GM23248 (cell line): ENCODE measurements around the gene HMGB4. TPM values are rescaled to one million over a fixed set of nuclear protein-coding genes. Genes with fewer than 3 reads are reported as not detected.

Source experiments
- DNase-seq: peaks from one replicate; pipeline ENCODE4 v3.0.0-alpha.2; 2015
- H2AFZ ChIP-seq: fragments of 200-600 bp; sonication (generic); 2 replicates; pipeline ENCODE4 v1.6.1; 2016; ENCODE audit warnings: antibody characterized with exemption
- H3F3A ChIP-seq: fragments of 200-600 bp; sonication (generic); 2 replicates; pipeline ENCODE4 v1.6.1; 2016; ENCODE audit warnings: mild to moderate bottlenecking, antibody characterized with exemption, mixed run types; ENCODE audit not compliant: insufficient read depth
- H3K27ac ChIP-seq: fragments of 200-600 bp; sonication (generic); 2 replicates; pipeline ENCODE4 v1.5.1; 2016; ENCODE audit warnings: mild to moderate bottlenecking
- H3K27me3 ChIP-seq: fragments of 200-600 bp; sonication (generic); replicated peaks from 2 replicates; pipeline ENCODE4 v1.6.1; 2016; ENCODE audit warnings: mild to moderate bottlenecking; ENCODE audit not compliant: insufficient read depth
- H3K36me3 ChIP-seq: fragments of 200-600 bp; sonication (generic); 2 replicates; pipeline ENCODE4 v1.6.1; 2016; ENCODE audit warnings: low read depth, mild to moderate bottlenecking
- H3K4me1 ChIP-seq: fragments of 200-600 bp; sonication (generic); 2 replicates; pipeline ENCODE4 v1.6.1; 2016; ENCODE audit warnings: mild to moderate bottlenecking; ENCODE audit not compliant: insufficient read depth
- H3K4me2 ChIP-seq: fragments of 200-600 bp; sonication (generic); one replicate; pipeline ENCODE4 v1.6.1; 2016; ENCODE audit warnings: mild to moderate bottlenecking; ENCODE audit not compliant: unreplicated experiment
- H3K4me3 ChIP-seq: fragments of 200-600 bp; sonication (generic); 2 replicates; pipeline ENCODE4 v1.5.1; 2016; ENCODE audit warnings: mild to moderate bottlenecking
- H3K79me2 ChIP-seq: fragments of 200-600 bp; sonication (generic); 2 replicates; pipeline ENCODE4 v1.6.1; 2016; ENCODE audit warnings: mild to moderate bottlenecking; ENCODE audit not compliant: insufficient read depth
- H3K9ac ChIP-seq: fragments of 200-600 bp; sonication (generic); 2 replicates; pipeline ENCODE4 v1.6.1; 2016; ENCODE audit warnings: mild to moderate bottlenecking
- H3K9me2 ChIP-seq: fragments of 200-600 bp; sonication (generic); 2 replicates; pipeline ENCODE4 v1.6.1; 2016; ENCODE audit warnings: mixed run types, mild to moderate bottlenecking, moderate library complexity; ENCODE audit not compliant: insufficient read depth
- H3K9me3 ChIP-seq: fragments of 200-600 bp; sonication (generic); one replicate; pipeline ENCODE4 v1.6.1; 2017; ENCODE audit warnings: low read depth
- H4K20me1 ChIP-seq: fragments of 200-600 bp; sonication (generic); 2 replicates; pipeline ENCODE4 v1.6.0; 2016; ENCODE audit not compliant: insufficient read depth
- EZH2 ChIP-seq: fragments of 200-600 bp; sonication (generic); IDR thresholded peaks from 2 replicates; pipeline ENCODE4 v1.6.1; 2018; ENCODE audit warnings: antibody characterized with exemption, mild to moderate bottlenecking; ENCODE audit not compliant: insufficient read depth, poor library complexity, severe bottlenecking
- EZH2phosphoT487 ChIP-seq: fragments of 200-600 bp; sonication (generic); IDR thresholded peaks from 2 replicates; pipeline ENCODE4 v1.6.1; 2018; ENCODE audit warnings: antibody characterized with exemption, moderate library complexity, mild to moderate bottlenecking, low read depth; ENCODE audit not compliant: insufficient read depth
- WGBS, 2 experiments: methylation state at CpG; one replicate each; pipeline ENCODE4 v1.1.6; 2015 to 2017; ENCODE audit warnings: low lambda C conversion rate in 2 of 2, low coverage in 1 of 2; ENCODE audit errors: missing lambda C conversion rate in 2 of 2; 5-methylcytosine and 5-hydroxymethylcytosine counted together
- in situ Hi-C: fragments of 300-500 bp; cut with MboI; formaldehyde crosslinking; loops from 2 replicates; pipeline ENCODE4 v1.15.0; 2020
- polyA plus RNA-seq: library from polyadenylated mRNA; unstranded; fragments of >200 nt; fragmentation: Nextera tagmentation; extraction: Ambion mirVana; gene quantifications from 2 replicates; pipeline ENCODE4 v1.2.1, GENCODE V29; 2016
- total RNA-seq: library from RNA; depleted of rRNA; stranded (reverse); fragments of >200 nt; shearing (Covaris generic); gene quantifications from 2 replicates; pipeline ENCODE4 v1.2.3, GENCODE V29; 2014

Gene HMGB4
- total and polyA plus RNA-seq, 2 experiments from 2014 or later: not detected

DNA sequence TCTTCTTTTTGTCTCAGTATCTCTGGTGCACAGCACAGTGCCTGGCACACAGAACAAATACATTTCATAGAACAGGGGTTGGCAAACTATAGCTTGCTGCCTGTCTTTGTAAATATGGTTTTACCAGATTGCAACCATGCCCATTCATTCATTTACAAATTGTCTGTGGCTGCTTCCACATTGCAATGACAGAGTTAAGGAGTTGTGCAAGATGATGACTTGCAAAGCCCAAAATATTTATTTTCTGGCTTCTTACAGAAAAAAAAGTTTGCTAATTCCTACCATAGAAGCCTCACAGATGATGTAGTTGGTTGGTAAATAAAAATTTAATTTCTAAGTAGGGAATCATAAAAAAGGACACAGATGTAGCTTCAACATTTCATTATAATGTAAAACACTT is 11.2 kb upstream of the HMGB4 start:
- TF ChIP-seq EZH2phosphoT487 (no peak), EZH2 (no peak)
- peak; percentile 86 for DNase-seq

GRCh38 chr1:33853431-33853830 is 10.4 kb upstream of the HMGB4 start:
- DNase-seq: no peak
- Histone ChIP-seq H4K20me1 (no peaks in the 10 kb centered on the region), H3K27ac (no peak overlapping the region), H3K9me3 (no peaks in the 10 kb centered on the region), H3K4me3 (no peak overlapping the region), H3K4me1 (peaks cover 14% of the 10 kb centered on the region), H3K9me2 (no peaks in the 10 kb centered on the region), H2AFZ (no peak overlapping the region), H3F3A (peaks cover 11% of the 10 kb centered on the region; the same call in 1 of the 2 replicates), H3K4me2 (no peak overlapping the region), H3K9ac (no peak overlapping the region), H3K79me2 (no peaks in the 10 kb centered on the region; the same call in 1 of the 2 replicates), H3K27me3 (no peaks in the 10 kb centered on the region), H3K36me3 (no peaks in the 10 kb centered on the region)
- 30 to 32% methylated on average over 1 of the region's 1 CpG for WGBS, 2 experiments
- in situ Hi-C loops: no loop called here
- TF ChIP-seq EZH2 (no peak), EZH2phosphoT487 (no peak)

More for the DNA sequence above, 11.2 kb upstream of the HMGB4 start:
- H3K4me3 ChIP-seq: no peak overlapping the region
- no peaks in the 10 kb centered on the region for H3K36me3 ChIP-seq
- peaks cover 16% of the 10 kb centered on the region for H3K4me1 ChIP-seq
- H4K20me1 ChIP-seq: 0 out of 2 replicates have a peak, but pooled peaks cover 5% of the 10 kb centered on the region
- H2AFZ ChIP-seq: no peak overlapping the region
- no peaks in the 10 kb centered on the region for H3K9me3 ChIP-seq
- peaks cover 14% of the 10 kb centered on the region; the same call in 1 of the 2 replicates for H3F3A ChIP-seq
- H3K27ac ChIP-seq: peak overlapping the region; percentile 46
- H3K4me2 ChIP-seq: no peak overlapping the region
- H3K9me2 ChIP-seq: no peaks in the 10 kb centered on the region
- in situ Hi-C loops: no loop called here
- no peak overlapping the region for H3K9ac ChIP-seq
- H3K79me2 ChIP-seq: peaks cover 5% of the 10 kb centered on the region; the same call in 1 of the 2 replicates
- no peaks in the 10 kb centered on the region for H3K27me3 ChIP-seq

DNA sequence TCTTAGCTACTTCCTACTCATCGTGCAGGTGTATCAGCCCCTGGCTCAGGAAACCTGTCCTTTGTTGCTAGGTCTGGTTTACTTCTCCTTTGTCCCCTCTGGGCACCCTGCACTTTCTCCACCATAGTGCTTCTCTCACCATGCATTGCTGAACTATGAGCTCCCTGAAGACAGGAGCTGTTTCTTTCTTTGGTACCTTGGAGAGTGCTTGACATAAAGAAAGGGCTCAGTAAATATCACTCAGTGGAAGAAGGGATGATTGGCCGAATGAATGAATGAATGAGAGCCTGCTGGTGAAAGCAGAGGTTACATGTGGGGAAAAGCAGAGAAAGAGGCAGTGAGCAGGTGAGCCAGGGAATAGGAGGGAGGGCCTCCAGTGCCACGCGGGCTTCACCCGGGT is 9.8 kb upstream of the HMGB4 start:
- 91 to 92% methylated on average over 5 of the region's 5 CpGs for WGBS, 2 experiments

GRCh38 chr1:33860671-33861070 is 3.2 kb upstream of the HMGB4 start:
- peak; percentile 71 for DNase-seq
- peaks cover 23% of the 10 kb centered on the region for H3K4me1 ChIP-seq
- no peaks in the 10 kb centered on the region for H3K9me2 ChIP-seq
- no peaks in the 10 kb centered on the region for H3K27me3 ChIP-seq
- H3K4me3 ChIP-seq: no peak overlapping the region
- no peaks in the 10 kb centered on the region for H3K36me3 ChIP-seq
- WGBS, 2 experiments: 31 to 43% methylated on average over 2 of the region's 2 CpGs
- H3K9me3 ChIP-seq: no peaks in the 10 kb centered on the region
- no peaks in the 10 kb centered on the region for H4K20me1 ChIP-seq
- no peak overlapping the region for H3K9ac ChIP-seq
- H3F3A ChIP-seq: peaks cover 10% of the 10 kb centered on the region
- peak overlapping the region; percentile 22 for H3K4me2 ChIP-seq
- TF ChIP-seq EZH2phosphoT487: no peak
- TF ChIP-seq EZH2: no peak
- in situ Hi-C loops: no loop called here
- H3K27ac ChIP-seq: peak overlapping the region; percentile 17; the same call in 1 of the 2 replicates
- H2AFZ ChIP-seq: no peak overlapping the region
- H3K79me2 ChIP-seq: peaks cover 4% of the 10 kb centered on the region; the same call in 1 of the 2 replicates

More for the DNA sequence above, 9.8 kb upstream of the HMGB4 start:
- H3K9me3 ChIP-seq: no peaks in the 10 kb centered on the region
- peaks cover 7% of the 10 kb centered on the region for H3K4me1 ChIP-seq
- no peak overlapping the region for H3K4me3 ChIP-seq
- H3F3A ChIP-seq: 0 out of 2 replicates have a peak, but pooled peaks cover 5% of the 10 kb centered on the region
- H3K9me2 ChIP-seq: no peaks in the 10 kb centered on the region
- no peak overlapping the region for H2AFZ ChIP-seq
- in situ Hi-C loops: no loop called here
- no peaks in the 10 kb centered on the region for H4K20me1 ChIP-seq
- H3K27ac ChIP-seq: no peak overlapping the region
- H3K79me2 ChIP-seq: no peaks in the 10 kb centered on the region; the same call in 1 of the 2 replicates
- no peak for TF ChIP-seq EZH2
- no peak for TF ChIP-seq EZH2phosphoT487
- H3K9ac ChIP-seq: no peak overlapping the region
- H3K27me3 ChIP-seq: no peaks in the 10 kb centered on the region
- H3K4me2 ChIP-seq: no peak overlapping the region
- DNase-seq: no peak
- H3K36me3 ChIP-seq: no peaks in the 10 kb centered on the region
